WERI-Rb-1 (cell line): ENCODE measurements around the gene ERG.
A peak's percentile ranks its signal among the peaks of the same experiment; 100 is the strongest.

ENCODE experiments used
- DNase-seq: peaks from one replicate; pipeline ENCODE4 v3.0.0-alpha.2; 2020
- H3K27ac ChIP-seq: fragments of 250-450 bp; sonication (Bioruptor Pico); 2 replicates; pipeline ENCODE4 v1.5.1; 2020; ENCODE audit warnings: mild to moderate bottlenecking, moderate library complexity
- H3K27me3 ChIP-seq: fragments of 250-450 bp; sonication (Bioruptor Pico); 2 replicates; pipeline ENCODE4 v1.5.1; 2021; ENCODE audit warnings: mild to moderate bottlenecking, low read depth, moderate library complexity; ENCODE audit not compliant: insufficient read depth, severe bottlenecking
- H3K36me3 ChIP-seq: fragments of 250-450 bp; sonication (Bioruptor Pico); 2 replicates; pipeline ENCODE4 v1.5.1; 2020; ENCODE audit warnings: mild to moderate bottlenecking, moderate library complexity
- H3K4me3 ChIP-seq: 2 replicates; pipeline ENCODE4 v1.5.1; 2011; ENCODE audit warnings: low read depth, mild to moderate bottlenecking, control low read depth, low read length
- H3K9me3 ChIP-seq: fragments of 250-450 bp; sonication (Bioruptor Pico); 2 replicates; pipeline ENCODE4 v1.5.1; 2021; ENCODE audit warnings: mild to moderate bottlenecking, moderate library complexity; ENCODE audit not compliant: severe bottlenecking
- CTCF ChIP-seq: IDR thresholded peaks from 2 replicates; pipeline ENCODE4 v1.5.1; 2011; ENCODE audit warnings: low read depth, mild to moderate bottlenecking, control low read depth, inconsistent platforms, low read length

The ERG gene

GRCh38 chr21:38430401-38430984, 67.8 kb downstream of the ERG start:
- no peak for TF ChIP-seq CTCF
- Histone ChIP-seq H3K4me3 (no peak overlapping the region), H3K27ac (no peak overlapping the region), H3K36me3 (no peaks in the 10 kb centered on the region), H3K27me3 (no peaks in the 10 kb centered on the region), H3K9me3 (peaks cover 10% of the 10 kb centered on the region)
- DNase-seq: no peak

- no peaks in the 10 kb centered on the region for H3K36me3 ChIP-seq
- no peak overlapping the region for H3K4me3 ChIP-seq
- no peak for DNase-seq
- H3K27ac ChIP-seq: no peak overlapping the region
- peaks cover 10% of the 10 kb centered on the region for H3K9me3 ChIP-seq
- H3K27me3 ChIP-seq: no peaks in the 10 kb centered on the region
- no peak for TF ChIP-seq CTCF
These were observed 69.3 kb downstream of the ERG start for GRCh38 chr21:38429011-38429410.

- no peaks in the 10 kb centered on the region for H3K27me3 ChIP-seq
- H3K4me3 ChIP-seq: no peak overlapping the region
- no peak for DNase-seq
- H3K27ac ChIP-seq: no peak overlapping the region
- no peak for TF ChIP-seq CTCF
- H3K36me3 ChIP-seq: no peaks in the 10 kb centered on the region
- H3K9me3 ChIP-seq: peaks cover 10% of the 10 kb centered on the region
These were observed 70.1 kb downstream of the ERG start for GRCh38 chr21:38428211-38428610.

- peak; percentile 9; the same call in 1 of the 2 replicates for TF ChIP-seq CTCF
- Histone ChIP-seq H3K9me3 (no peaks in the 10 kb centered on the region), H3K36me3 (no peaks in the 10 kb centered on the region), H3K27ac (peak overlapping the region; percentile 96), H3K4me3 (peak overlapping the region; percentile 26), H3K27me3 (no peaks in the 10 kb centered on the region)
- DNase-seq: peak; percentile 96
These were observed 73.8 kb downstream of the ERG start for GRCh38 chr21:38424305-38425019.

- no peaks in the 10 kb centered on the region for H3K27me3 ChIP-seq
- H3K36me3 ChIP-seq: no peaks in the 10 kb centered on the region
- peak; percentile 87 for DNase-seq
- H3K9me3 ChIP-seq: no peaks in the 10 kb centered on the region
- H3K4me3 ChIP-seq: no peak overlapping the region
- peak overlapping the region; percentile 96 for H3K27ac ChIP-seq
- TF ChIP-seq CTCF: no peak
These were observed 76.2 kb downstream of the ERG start for GRCh38 chr21:38422082-38422481.
